ENCODE data around the gene GRID2.
"Not testable (repeated sequence)": the region's sequence is repeated elsewhere in the genome, so short reads cannot be mapped to it uniquely, and the experiment has no call there.

Gene GRID2

DNA sequence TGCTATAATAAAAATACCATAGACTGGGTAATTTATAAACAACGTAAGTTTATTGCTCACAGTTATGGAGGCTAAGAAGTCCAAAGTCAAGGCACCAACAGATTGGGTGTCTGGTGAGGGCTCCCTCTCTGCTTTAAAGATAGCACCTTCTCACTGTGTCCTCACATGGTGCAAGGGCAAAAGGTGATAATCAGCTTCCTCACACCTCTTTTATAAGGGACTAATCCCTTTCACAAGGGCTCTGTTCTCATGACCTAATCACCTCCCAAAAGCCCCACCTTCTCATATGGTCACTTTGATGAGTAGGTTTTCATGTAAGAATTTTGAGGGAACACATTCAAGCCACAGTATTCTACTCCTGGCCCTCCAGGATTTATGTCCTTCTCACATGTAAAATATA, 883.1 kb downstream of the GRID2 start:
- DNase-seq (ENCODE audit: low read depth, low spot score) = no peak

DNA sequence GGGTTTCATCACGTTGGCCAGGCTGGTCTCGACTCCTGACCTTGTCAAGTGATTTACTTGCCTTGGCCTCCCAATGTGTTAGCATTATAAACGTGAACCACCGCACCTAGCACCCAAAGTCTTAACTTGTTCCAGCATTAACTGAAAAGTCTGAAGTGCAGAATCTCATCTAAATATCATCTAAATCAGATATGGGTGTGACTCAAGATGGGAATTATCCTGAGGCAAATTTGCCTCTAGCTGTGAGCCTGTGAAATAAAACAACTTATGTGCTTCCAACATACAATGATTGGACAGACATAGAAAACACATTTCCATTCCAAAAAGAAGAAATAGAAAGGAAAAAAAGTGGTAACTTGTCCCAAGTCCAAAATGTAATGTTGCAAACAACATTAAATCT, 883.7 kb downstream of the GRID2 start:
- DNase-seq (ENCODE audit: low read depth, low spot score) = no peak

DNA sequence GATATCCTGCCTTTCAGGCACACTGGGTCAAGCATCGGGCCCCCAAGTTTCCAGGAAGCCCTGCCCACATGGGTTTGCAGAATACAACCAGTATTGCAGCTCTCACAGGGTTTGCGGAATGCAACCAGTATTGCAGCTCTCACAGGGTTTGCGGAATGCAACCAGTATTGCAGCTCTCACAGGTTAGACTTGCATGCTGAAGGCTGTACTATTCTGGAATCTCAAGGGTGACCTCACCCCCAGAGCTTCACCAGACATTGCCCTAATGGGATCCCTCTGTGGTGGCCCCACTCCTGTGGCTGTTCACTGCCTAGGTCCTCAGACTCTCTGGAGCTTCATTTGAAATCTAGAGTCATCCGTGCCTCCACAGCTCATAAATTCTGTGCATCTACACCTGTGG, 884.1 kb downstream of the GRID2 start:
- no peak for DNase-seq (ENCODE audit: low read depth, low spot score)

GRCh38 chr4:93199492-93199891, 895.7 kb downstream of the GRID2 start:
- peak; percentile 59 for DNase-seq (ENCODE audit: low read depth, low spot score)

- no peak for DNase-seq (ENCODE audit: low read depth, low spot score)
These were observed 897.8 kb downstream of the GRID2 start for GRCh38 chr4:93201471-93202096.

DNA sequence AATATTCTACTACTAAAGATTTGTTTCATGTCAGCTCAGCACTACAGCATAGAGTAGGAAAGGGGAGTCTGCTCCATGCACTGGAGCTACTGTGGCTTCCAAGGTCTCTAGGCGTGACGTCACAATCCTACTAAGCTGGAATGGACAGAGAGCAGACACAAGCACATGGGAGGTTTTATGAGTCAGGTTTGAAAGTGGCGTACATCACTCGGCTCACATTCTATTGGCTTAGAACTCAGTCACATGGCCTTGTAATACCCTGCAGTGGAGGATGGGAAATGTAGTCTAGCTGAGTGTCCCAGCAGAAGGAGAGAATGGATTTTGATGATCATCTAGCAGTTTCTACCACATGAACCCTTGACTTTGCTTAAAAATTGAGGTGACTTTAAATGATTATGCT, 899.9 kb downstream of the GRID2 start:
- no peak for DNase-seq (ENCODE audit: low read depth, low spot score)

DNA sequence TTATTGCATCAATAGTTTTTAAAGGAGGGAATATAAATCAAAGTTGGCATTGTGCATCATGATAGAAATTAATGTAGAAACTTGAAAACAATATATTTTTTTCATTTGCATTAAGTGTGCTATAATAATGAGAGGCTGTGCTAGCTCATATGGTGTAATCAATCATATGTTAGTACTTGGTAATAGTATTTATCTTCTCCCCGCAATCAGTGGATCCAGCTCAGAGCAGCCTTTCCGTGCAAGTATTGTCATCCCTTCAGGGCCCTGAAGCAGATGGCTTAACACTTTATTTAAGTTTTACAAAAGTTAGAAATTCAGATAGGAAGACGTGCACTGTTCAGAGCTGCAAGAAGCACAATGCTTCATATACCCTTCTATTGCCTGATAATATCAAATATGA, 908.5 kb downstream of the GRID2 start:
- DNase-seq (ENCODE audit: low read depth, low spot score) = no peak

DNA sequence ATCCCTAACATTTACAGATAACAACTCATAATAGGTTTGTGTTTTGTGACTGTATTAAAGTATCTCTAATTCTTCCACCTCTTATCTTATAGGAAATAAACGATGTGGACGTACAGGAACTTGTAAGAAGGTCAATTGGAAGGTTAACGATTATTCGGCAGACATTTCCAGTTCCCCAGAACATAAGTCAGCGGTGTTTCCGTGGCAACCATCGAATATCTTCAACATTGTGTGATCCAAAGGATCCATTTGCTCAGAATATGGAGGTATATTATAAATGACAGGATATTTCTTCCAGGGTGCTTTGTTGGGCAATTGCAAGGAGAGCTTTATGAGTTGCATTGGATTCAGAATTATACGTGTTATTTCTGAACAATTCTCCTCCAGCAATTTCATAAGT, 912.9 kb downstream of the GRID2 start:
- DNase-seq (ENCODE audit: low read depth, low spot score) = no peak

DNA sequence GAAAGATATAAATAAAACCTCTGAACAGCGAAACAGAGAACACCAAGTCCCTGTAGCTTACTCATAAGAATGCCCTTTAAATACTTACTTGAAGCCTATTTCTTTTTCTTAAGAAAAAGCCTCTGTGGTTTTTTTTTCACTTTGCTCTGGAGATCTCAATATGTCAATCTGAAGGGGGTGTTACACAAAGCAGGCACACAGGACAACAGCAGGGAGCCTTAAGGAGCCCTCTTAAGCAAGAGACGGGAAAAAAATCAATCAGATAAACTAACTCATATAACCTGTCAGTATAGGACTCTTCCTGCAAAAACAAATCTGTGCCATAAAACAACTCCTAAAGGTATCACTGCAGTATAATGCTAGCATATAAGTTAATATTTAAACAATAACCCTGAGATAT, 913.7 kb downstream of the GRID2 start:
- no peak for DNase-seq (ENCODE audit: low read depth, low spot score)

DNA sequence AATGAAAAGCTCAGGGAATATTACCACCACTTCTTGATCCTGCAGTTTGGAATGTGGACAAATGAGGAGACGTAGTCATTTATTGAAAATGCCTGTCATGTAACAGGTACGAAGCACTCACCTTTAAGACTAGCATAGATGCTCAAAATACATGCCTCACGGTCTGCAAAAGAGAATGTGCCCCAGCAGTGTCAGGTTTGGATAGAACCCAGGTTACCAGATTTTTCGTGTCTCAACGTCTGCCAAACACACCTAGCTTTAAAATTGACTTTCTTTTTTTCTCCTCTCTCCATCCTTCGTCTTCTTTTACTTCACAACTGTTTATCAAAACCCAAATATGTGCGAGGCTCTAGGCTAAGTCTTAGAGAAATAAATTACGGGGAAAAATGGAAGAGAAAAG, 918.0 kb downstream of the GRID2 start:
- DNase-seq (ENCODE audit: low read depth, low spot score) = no peak

DNA sequence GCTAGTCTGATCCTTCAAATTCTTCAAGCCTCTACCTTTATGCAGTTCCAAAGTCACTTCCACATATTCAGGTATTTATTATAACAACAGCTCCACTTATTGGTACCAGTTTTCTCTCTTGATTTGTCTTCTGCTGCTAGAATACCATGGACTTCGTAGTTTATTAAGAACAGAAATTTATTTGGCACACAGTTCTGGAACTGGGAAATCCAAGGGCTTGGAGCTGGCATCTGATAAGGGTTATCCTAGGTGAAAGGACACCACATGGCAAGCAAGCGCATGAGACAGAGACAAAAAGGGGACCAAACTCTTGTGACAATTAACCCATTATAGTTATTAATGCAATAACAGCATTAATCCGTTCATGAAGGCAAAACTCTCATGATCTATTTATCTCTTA, 924.3 kb downstream of the GRID2 start:
- no peak for DNase-seq (ENCODE audit: low read depth, low spot score)

DNA sequence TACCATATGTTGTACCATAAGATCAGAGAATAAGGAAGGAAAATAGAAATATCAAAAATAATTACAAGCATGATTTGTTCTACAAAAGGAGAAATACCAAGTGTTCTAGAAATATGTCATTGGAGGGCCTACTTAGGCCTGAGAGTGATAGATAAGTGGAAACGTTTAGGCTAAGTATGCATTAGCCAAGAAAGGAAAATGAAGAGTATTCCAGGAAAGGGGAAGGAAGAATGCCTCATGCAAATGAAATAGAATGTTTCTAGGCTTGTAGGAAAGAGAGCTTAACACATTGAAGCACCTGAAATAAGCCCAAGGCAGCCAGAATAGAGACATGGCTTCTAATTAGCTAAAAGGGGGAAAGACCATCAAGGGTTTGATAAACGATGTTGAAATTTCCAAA, 929.1 kb downstream of the GRID2 start:
- no peak for DNase-seq (ENCODE audit: low read depth, low spot score)

GRCh38 chr4:93237521-93237920, 933.8 kb downstream of the GRID2 start:
- no peak for DNase-seq (ENCODE audit: low read depth, low spot score)

DNA sequence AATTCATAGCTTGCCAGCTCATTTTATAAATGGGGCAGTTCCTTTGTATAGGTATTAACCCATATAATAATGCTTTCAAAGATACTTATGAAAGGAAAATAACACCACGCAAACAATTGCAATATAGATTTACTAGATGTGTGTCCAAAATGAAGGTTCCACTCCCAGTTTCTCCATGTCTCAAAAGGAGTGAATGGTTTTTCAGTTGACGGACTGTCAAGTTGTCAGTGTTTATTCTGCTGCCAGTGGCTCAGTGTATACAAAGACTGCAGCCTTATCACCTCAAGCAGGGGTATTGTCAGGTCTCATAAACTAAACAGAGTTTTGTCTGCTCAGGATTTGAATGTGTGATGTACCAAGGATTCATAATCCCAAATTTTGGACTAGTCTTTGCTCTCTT, 939.5 kb downstream of the GRID2 start:
- no peak for DNase-seq (ENCODE audit: low read depth, low spot score)

DNA sequence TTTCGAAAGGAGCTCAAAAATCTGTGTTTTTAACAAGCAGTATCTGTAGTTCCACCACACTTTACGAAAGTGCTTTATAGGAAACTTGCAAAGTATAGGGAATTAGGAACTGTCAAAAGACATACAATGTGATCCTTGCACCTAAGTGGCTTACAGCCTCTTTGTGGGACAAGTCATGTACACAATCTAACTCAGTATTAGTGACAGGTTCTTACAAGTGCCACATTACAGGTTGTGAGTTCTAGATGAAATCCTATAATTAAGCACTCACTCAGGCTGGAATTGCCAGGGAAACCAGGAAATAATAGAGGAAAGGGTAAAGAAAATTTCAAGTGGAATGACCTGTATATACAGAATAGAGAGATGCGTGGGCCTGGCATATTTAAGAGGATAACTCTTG, 957.4 kb downstream of the GRID2 start:
- no peak for DNase-seq (ENCODE audit: low read depth, low spot score)

- DNase-seq (ENCODE audit: low read depth, low spot score) = no peak
These were observed 959.4 kb downstream of the GRID2 start for GRCh38 chr4:93263166-93263565.

GRCh38 chr4:93267747-93268146, 964.0 kb downstream of the GRID2 start:
- no peak for DNase-seq (ENCODE audit: low read depth, low spot score)

DNA sequence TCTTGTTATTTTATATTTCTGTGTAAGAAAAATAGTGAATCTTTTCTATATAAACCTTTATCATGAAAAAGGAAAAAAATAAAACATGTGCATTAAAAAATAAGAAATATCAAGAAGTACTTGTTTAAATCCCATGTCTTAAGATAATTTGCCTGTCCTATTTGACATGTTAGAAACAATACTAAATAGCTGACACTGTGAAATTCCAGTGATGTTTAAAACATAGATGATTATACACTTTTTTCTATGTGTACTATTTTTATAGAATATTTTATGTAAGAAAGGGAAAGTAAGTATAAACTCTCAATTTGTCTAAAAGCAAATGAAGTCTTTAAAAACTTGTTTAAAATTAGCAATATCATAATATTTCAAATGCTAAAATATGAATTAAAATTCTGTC, 981.6 kb downstream of the GRID2 start:
- DNase-seq (ENCODE audit: low read depth, low spot score) = no peak

- no peak for DNase-seq (ENCODE audit: low read depth, low spot score)
These were observed 985.5 kb downstream of the GRID2 start for GRCh38 chr4:93289241-93289640.

GRCh38 chr4:93289831-93290230, 986.1 kb downstream of the GRID2 start:
- no peak for DNase-seq (ENCODE audit: low read depth, low spot score)

GRCh38 chr4:93299118-93299517, 995.4 kb downstream of the GRID2 start:
- DNase-seq (ENCODE audit: low read depth, low spot score) = no peak

DNA sequence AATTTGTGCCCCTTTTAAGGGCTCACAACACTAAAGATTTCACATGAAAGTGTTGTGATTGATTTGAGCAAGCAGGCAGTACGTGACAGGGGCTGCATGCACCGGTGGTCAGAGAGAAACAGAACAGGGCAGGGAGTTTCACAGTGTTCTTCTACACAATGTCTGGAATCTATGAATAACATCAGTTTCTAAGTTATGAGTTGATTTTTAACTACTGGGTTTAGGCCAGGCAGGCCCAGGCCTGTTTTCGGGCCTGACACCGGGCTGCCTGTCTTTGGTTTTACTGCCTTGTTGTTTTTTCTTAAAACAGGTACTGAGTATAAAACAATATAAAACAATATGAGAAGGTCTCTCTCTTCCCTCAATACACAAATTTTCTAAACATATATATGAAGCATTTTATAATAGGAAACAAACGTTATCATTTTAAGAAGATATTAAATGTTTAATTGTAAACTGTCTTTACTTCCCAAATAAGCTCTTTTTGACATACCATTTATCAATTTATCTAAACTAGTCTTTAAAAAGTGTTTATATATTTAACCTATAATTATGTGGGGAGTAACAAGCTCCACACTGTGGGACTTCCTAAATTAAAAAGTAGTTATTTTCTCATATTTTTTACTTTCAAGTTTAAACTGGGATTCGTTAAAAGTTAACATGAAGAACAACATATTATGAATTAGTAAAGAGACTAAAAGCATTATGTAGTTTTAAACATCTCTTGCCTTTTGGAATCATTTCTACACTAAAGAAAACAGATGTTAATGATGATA, 997.2 kb downstream of the GRID2 start:
- not testable (repeated sequence) for DNase-seq (ENCODE audit: low read depth, low spot score)

- no peak for DNase-seq (ENCODE audit: low read depth, low spot score)
These were observed 998.5 kb downstream of the GRID2 start for GRCh38 chr4:93302310-93302709.

GRCh38 chr4:93303440-93303839, 999.7 kb downstream of the GRID2 start:
- no peak for DNase-seq (ENCODE audit: low read depth, low spot score)
